Esophagus muscularis mucosa (tissue), 4 donors: ENCODE data around the gene CD82. TPM values are rescaled to one million over a fixed set of nuclear protein-coding genes. Genes with fewer than 3 reads are reported as not detected.

Experiments used
- DNase-seq: peaks from one replicate; pipeline ENCODE4 v3.0.0-alpha.2; 2017; ENCODE audit errors: extremely low spot score
- H3K27ac ChIP-seq, 4 donors: fragments of 200-600 bp; sonication (generic); replicated peaks in 1 of 4; 1 replicate in 3 of 4; 2 replicates in 1 of 4; pipeline ENCODE4 v1.5.1; 2016 to 2019; ENCODE audit warnings: mild to moderate bottlenecking in 1 of 4
- H3K27me3 ChIP-seq, 4 donors: fragments of 200-600 bp; sonication (generic); one replicate each; pipeline versions ENCODE4 v1.5.1 to v1.6.0; 2016 to 2019
- H3K36me3 ChIP-seq, 4 donors: fragments of 200-600 bp; sonication (generic); one replicate each; pipeline ENCODE4 v1.5.1; 2016 to 2019
- H3K4me1 ChIP-seq, 4 donors: fragments of 200-600 bp; sonication (generic); one replicate each; pipeline ENCODE4 v1.5.1; 2016 to 2019
- H3K4me3 ChIP-seq, 4 donors: fragments of 200-600 bp; sonication (generic); 1 replicate in 2 of 4; 2 replicates in 2 of 4; pipeline ENCODE4 v1.5.1; 2016 to 2019; ENCODE audit warnings: mild to moderate bottlenecking in 4 of 4, moderate library complexity in 1 of 4
- H3K9me3 ChIP-seq, 4 donors: fragments of 200-600 bp; sonication (generic); 1 replicate in 3 of 4; 2 replicates in 1 of 4; pipeline ENCODE4 v1.5.1; 2016 to 2019
- EP300 ChIP-seq: sonication (generic); formaldehyde crosslinking; IDR thresholded peaks from one replicate; pipeline ENCODE4 v1.6.1; 2017; ENCODE audit warnings: antibody characterized with exemption
- POLR2A ChIP-seq: fragments of 450-650 bp; IDR thresholded peaks from one replicate; pipeline ENCODE4 v1.6.1; 2017; ENCODE audit warnings: antibody characterized with exemption, moderate library complexity, mild to moderate bottlenecking, low read depth
- POLR2AphosphoS5 ChIP-seq, 2 donors: sonication (generic); formaldehyde crosslinking; IDR thresholded peaks; one replicate each; pipeline ENCODE4 v1.6.1; 2017; ENCODE audit warnings: antibody characterized with exemption in 2 of 2
- WGBS: methylation state at CpG from one replicate; pipeline ENCODE4 v1.1.5; 2018; 5-methylcytosine and 5-hydroxymethylcytosine counted together
- intact Hi-C: fragments of 100-400 bp; cut with DNase I; formaldehyde crosslinking; loops from one replicate; pipeline ENCODE4 v1.15.1; 2023
- total RNA-seq, 4 donors: library from RNA; depleted of rRNA; stranded (reverse); fragments of >200 nt; gene quantifications; one replicate each; pipeline versions ENCODE4 v1.1.0 to v1.2.1, GENCODE V29; 2016
- TF ChIP-seq, protein P1 (sequence below), 3 experiments: fragments of 200-600 bp in 2 of 3; fragments of 450-650 bp in 1 of 3; sonication (generic) in 2 of 3; IDR thresholded peaks; one replicate each; pipeline ENCODE4 v1.5.1; 2017 to 2019; ENCODE audit warnings: antibody characterized with exemption in 3 of 3, mild to moderate bottlenecking in 2 of 3, moderate library complexity in 1 of 3

CD82 gene
- total RNA-seq, 4 donors from 2014 or later = 11.0 to 20.6 (median 16.3) TPM

DNA sequence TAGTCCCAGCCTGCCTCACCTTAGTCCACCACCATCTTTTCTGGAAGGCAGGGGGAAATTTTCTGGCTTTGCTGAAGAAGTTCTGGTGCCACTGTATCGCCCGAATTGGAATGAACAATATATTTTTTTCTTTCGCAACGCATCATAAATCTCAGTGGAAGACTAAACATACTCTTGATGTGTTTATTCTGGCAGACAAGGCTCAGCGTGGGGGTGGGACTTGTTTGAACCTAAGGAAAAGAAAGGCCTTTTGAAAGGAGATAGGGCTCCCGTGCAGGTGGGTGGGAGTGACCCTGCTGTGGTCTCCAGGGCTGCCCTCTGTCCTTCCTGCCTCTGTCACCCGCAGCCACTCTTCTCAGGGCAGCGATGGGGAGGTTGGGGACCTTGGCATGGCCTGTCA lies 42.5 kb downstream of the CD82 start:
- intact Hi-C loops = no loop called here
- no peak for DNase-seq
- WGBS = 68% methylated on average over 8 of the region's 8 CpGs
- Histone ChIP-seq H3K4me1 (peaks cover 27 to 59% (median 53%) of the 10 kb centered on the region in 4 donors), H3K9me3 (no peaks in the 10 kb centered on the region), H3K4me3 (no peak overlapping the region), H3K27me3 (no peaks in the 10 kb centered on the region), H3K36me3 (peaks cover 0 to 29% (median 21%) of the 10 kb centered on the region in 4 donors), H3K27ac (peak overlapping the region; percentile 16 to 56 (median 34))
- TF ChIP-seq EP300 (no peak), POLR2AphosphoS5 (IDR thresholded peaks at IDR 0.05) (peak in 1 of 2 donors; percentile 8), POLR2A (no peak)
- TF ChIP-seq, protein P1, sequence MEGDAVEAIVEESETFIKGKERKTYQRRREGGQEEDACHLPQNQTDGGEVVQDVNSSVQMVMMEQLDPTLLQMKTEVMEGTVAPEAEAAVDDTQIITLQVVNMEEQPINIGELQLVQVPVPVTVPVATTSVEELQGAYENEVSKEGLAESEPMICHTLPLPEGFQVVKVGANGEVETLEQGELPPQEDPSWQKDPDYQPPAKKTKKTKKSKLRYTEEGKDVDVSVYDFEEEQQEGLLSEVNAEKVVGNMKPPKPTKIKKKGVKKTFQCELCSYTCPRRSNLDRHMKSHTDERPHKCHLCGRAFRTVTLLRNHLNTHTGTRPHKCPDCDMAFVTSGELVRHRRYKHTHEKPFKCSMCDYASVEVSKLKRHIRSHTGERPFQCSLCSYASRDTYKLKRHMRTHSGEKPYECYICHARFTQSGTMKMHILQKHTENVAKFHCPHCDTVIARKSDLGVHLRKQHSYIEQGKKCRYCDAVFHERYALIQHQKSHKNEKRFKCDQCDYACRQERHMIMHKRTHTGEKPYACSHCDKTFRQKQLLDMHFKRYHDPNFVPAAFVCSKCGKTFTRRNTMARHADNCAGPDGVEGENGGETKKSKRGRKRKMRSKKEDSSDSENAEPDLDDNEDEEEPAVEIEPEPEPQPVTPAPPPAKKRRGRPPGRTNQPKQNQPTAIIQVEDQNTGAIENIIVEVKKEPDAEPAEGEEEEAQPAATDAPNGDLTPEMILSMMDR (IDR thresholded peaks at IDR 0.05) = no peak

DNA sequence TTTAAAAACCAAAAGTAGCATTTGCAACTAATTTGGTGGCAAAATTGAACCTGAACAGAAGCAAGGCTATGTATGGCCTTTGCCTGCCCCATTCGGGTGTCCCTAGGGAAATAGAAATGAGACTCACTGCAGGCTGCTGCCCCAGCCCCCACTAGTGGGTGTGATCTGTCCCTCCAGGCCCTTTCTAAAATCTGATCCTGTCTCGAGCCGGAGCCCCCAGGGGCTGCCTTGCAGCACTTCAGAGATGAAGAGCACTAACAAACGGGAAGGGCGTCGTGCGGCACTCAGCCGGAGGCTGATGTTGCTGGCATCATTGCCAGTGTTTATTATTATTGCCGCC lies 43.2 kb downstream of the CD82 start:
- DNase-seq = no peak
- Histone ChIP-seq H3K4me1 (peaks cover 22 to 59% (median 49%) of the 10 kb centered on the region in 4 donors), H3K4me3 (no peak overlapping the region), H3K36me3 (peaks cover 0 to 29% (median 21%) of the 10 kb centered on the region in 4 donors), H3K27ac (peak overlapping the region in 3 of 4 donors; percentile 8 to 56 (median 39)), H3K27me3 (no peaks in the 10 kb centered on the region), H3K9me3 (no peaks in the 10 kb centered on the region)
- WGBS = 33% methylated on average over 9 of the region's 9 CpGs
- intact Hi-C loops = no loop called here
- no peak for TF ChIP-seq EP300
- no peak for TF ChIP-seq POLR2AphosphoS5 (IDR thresholded peaks at IDR 0.05)
- no peak for TF ChIP-seq POLR2A
- TF ChIP-seq, protein P1 (IDR thresholded peaks at IDR 0.05) = no peak

DNA sequence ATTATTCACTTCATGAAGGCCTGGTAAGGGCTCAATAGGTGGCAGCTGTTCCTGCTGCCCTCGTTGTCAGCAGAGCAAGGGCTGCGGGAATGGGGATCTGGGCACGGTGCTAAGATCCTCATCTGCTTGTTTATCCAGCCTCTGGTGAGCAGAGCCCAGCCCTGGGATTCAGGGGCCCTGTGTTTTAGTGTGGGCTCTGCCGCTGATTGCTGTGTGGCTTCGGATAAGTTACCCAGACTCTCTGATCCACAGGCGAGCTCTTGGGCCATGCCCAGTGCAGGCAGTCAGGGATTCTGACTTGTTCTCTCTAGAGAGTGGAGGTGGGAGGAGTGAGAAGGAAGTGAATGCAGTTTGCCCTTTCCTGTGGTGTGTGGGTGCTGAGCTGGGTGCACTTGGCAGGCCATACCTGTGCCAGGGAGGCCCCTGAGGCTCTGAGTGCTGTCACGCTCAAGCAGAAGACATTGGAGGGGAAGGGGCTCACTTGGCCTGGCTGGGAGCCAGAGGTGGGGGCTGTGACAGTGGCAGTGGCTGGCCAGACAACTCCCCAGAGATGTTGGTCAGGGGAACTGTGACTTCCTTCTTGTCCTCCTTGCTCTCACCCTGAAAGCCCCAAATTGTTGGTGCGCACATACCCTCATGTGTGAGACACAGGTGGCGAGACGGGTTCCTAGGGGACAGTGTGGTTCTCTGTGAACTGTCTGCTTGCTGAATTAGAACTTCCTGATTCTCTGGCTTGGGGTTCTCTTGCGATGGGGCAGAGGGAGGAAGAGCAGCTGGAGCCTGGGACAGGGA lies 43.7 kb downstream of the CD82 start:
- peak overlapping the region in 3 of 4 donors; percentile 8 to 56 (median 39) for H3K27ac ChIP-seq
- WGBS = 58% methylated on average over 10 of the region's 11 CpGs
- intact Hi-C loops = no loop called here

DNA sequence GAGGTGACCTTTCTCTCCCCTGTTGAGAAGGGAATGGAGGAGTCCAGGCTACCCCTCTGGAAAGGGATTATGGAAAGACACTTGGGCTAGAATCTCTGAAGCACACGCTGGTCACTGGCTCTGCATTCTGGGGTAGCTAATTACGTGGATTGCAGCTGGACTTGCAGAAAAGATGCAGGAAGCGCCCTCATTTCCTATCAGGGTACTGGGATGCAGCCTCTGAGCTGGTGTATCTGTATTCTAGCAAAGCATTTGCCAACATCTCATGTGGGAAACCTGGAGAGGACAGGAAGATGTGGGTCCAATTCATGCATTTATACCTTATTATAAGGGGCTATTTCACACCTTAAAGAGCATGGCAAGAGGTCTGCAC lies 44.3 kb downstream of the CD82 start:
- intact Hi-C loops = no loop called here
- Histone ChIP-seq H3K27me3 (no peaks in the 10 kb centered on the region), H3K4me1 (peaks cover 30 to 58% (median 49%) of the 10 kb centered on the region in 4 donors), H3K9me3 (no peaks in the 10 kb centered on the region), H3K36me3 (peaks cover 0 to 29% (median 19%) of the 10 kb centered on the region in 4 donors), H3K27ac (no peak overlapping the region), H3K4me3 (no peak overlapping the region)
- 86% methylated on average over 3 of the region's 3 CpGs for WGBS
- no peak for DNase-seq
- no peak for TF ChIP-seq POLR2AphosphoS5 (IDR thresholded peaks at IDR 0.05)
- TF ChIP-seq POLR2A = no peak
- TF ChIP-seq EP300 = no peak
- TF ChIP-seq, protein P1 (IDR thresholded peaks at IDR 0.05) = no peak

More for the DNA sequence above, 43.7 kb downstream of the CD82 start:
- H3K9me3 ChIP-seq = no peaks in the 10 kb centered on the region
- H3K4me1 ChIP-seq = peaks cover 25 to 58% (median 49%) of the 10 kb centered on the region in 4 donors
- peaks cover 0 to 29% (median 21%) of the 10 kb centered on the region in 4 donors for H3K36me3 ChIP-seq
- TF ChIP-seq EP300 = no peak
- no peak overlapping the region for H3K4me3 ChIP-seq
- no peak for DNase-seq
- no peaks in the 10 kb centered on the region for H3K27me3 ChIP-seq

DNA sequence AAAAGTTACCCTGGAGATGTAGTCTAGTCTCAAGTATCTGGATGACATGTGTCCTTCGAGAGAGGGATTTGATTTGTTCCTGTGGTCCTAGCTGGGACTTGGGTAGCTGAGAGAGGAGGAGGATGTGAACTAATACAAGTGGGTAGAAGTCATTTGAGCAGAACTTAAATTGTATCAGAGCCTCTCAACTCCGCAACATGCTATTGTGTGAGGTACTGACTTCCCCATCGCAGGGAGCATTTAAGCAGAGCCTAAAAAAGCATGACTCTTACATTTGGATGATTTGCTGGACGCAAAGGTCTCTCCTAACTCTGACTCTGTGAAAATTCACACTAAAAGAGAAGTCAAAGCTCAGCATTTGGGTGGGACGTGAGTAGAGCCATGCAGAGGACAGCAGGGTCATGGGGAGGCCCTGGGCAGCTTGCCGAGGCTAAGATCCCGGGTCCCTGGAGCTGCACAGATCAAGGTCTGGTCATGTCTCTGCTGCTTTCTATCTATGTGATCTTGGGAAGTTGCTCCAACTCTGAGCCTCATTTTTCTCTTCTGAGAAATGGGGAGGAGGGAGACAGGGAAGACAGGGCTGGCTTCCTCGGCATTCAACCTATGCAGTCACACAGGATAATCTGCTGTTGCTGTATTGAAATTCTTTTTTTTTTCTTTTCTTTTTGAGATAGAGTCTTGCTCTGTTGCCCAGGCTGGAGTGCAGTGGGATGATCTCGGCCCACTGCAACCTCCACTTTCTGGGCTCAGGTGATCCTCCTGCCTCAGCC lies 44.9 kb downstream of the CD82 start:
- 92% methylated on average over 8 of the region's 9 CpGs for WGBS
- Histone ChIP-seq H3K4me1 (peaks cover 35 to 58% (median 49%) of the 10 kb centered on the region in 4 donors), H3K4me3 (no peak overlapping the region), H3K27ac (no peak overlapping the region), H3K27me3 (no peaks in the 10 kb centered on the region), H3K9me3 (no peaks in the 10 kb centered on the region), H3K36me3 (peaks cover 0 to 26% (median 17%) of the 10 kb centered on the region in 4 donors)
- intact Hi-C loops = no loop called here
- TF ChIP-seq POLR2AphosphoS5 (IDR thresholded peaks at IDR 0.05) (no peak), POLR2A (no peak), EP300 (no peak)
- TF ChIP-seq, protein P1 (IDR thresholded peaks at IDR 0.05) = no peak
- DNase-seq = no peak
